Measurements from ENCODE around the gene KCNE1.

The KCNE1 gene

GRCh38 chr21:34534522-34534921, 22.5 kb upstream of the KCNE1 start:
- no peak for DNase-seq

DNA sequence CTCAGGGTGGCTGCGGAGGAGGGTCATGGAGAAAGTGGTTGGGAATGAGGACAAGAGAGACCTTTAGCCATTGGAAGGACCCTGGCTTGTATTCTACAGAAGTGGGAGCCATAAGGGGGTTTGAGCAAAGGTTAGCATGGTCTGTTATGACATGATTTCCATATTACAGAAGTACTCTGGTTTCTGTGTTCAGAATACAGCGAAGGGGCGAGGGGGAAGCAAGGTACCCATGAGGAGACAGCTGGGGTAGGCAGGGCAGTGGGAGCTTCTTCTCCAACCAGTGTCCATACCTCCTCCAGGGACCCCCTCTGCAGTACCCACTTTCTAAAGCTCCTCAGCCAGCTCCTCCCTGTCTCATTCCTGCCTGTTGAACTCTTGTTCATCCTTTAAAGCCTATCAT, 21.9 kb upstream of the KCNE1 start:
- no peak for DNase-seq

GRCh38 chr21:34531399-34531798, 19.4 kb upstream of the KCNE1 start:
- DNase-seq, result no peak

GRCh38 chr21:34530261-34530660, 18.3 kb upstream of the KCNE1 start:
- DNase-seq, result no peak

- DNase-seq, result no peak
Measured at GRCh38 chr21:34528131-34528561, 16.1 kb upstream of the KCNE1 start.

- DNase-seq, result no peak
Measured at GRCh38 chr21:34526618-34527290, 14.7 kb upstream of the KCNE1 start.

GRCh38 chr21:34526241-34526617, 14.2 kb upstream of the KCNE1 start:
- DNase-seq, result no peak

- no peak for DNase-seq
Measured at GRCh38 chr21:34524646-34525601, 12.9 kb upstream of the KCNE1 start.

GRCh38 chr21:34523019-34523555, 11.1 kb upstream of the KCNE1 start:
- DNase-seq, result no peak

DNA sequence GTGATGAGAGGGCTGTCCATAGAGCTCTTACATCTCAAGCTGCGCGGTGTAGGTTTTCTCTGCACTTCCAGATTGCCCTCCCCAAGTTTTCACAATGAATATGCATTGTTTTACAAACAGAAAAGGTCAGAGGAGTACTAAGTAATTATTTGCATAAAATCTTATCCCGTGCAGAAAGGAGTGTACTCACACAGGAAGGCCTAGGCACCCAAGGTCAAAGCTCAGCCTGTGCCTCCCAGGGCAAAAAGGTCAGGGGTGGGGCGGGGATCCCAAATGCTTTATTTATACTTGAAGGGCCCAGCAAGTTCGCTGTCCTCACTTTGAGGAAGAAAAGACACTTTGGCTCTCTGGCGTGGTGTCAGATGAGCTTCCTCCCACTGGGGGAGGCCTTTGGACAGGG, 10.3 kb upstream of the KCNE1 start:
- DNase-seq, result no peak

DNA sequence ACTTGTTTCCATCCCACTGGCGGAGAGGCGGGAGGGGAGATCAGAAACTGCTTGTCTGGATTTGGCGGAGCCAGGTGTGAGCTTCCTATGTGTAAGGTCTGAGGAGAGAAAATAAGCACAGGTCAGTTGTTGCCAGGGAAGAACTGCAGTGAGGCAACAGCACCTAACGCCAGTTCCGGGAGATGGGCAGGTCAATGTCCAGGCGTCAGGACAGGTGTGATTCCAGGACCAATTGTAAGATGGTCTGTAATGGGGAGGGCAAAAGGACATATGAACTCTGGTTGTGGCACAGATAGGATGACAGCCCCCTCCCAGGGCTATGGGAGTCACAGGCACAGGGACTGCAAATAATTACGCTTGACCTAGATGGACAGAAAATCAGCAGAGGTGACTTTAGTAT, 9.6 kb upstream of the KCNE1 start:
- DNase-seq, result no peak

DNA sequence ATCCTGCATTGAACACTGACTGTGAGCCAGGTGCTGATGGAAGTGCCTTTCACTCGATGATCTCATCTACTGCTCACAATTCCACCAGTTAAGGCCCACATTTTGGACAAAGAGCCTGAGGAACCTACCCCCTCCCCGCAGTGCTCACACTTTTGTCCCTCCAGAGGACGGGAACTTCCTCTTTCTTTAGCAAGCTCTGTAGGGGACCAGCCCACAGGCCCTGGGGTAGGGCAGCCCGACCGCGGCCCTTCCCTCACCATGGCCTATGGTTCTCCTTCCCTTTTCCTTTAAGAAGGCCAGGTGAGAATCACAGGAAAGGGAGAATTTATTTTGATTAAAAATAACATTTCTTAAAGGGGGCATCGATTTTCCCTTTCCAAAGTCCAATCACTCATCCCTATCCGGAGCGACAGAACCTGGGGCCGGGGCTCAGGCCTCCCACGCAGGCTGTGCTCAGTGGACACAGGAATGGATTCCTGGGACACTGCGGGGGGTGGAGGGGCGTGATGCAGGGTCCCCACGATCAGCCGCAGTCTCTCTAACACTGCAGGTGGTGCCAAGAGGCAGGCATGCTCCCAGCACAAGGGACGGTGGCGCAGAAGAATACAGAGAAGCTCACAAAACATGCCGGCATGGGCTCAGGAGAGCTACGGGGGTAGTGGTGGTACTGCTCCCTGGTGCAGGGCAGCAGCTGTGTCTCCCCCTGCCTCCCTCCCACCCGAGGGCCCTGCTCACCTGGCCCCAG, 8.9 kb upstream of the KCNE1 start:
- DNase-seq, result peak; percentile 41 to 74

DNA sequence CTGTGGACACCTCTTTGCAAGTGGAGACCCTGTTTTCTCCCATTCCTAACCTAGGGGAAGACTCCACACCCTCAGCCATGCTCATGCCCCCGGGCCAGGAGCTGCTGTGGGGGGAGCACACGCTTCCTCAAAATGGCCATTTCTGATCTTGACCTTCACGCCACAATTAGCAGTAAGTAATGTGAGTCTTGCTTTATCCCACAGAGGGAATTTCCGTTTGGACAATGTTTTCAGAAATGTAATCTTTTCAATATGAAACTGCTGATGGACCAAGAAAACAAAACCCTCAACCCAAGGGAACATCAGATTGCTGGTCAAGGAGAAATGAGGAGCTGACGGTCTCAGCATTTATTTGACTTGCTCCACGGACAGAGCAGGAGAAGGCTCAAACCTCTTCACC, 8.3 kb upstream of the KCNE1 start:
- DNase-seq, result no peak

- no peak for DNase-seq
Measured at GRCh38 chr21:34519694-34520093, 7.7 kb upstream of the KCNE1 start.

DNA sequence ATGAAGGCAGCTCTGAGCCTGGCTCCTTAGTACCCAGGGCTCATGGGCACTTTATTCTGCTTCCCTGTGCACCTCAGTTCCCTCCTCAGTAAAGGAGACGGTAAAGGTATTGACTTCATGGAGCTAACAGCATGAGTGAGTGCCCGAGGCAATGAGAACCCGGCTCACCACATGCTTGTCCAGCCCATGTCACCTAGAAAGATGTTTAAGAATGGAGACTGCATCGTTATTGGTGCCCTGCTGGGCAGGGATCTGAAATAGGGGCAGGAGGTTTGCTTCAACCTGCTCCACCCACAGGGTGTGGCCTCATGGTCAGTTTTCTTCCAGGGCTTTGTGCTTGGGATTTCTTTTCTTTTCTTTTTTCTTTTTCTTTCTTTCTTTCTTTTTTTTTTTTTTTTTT, 7.0 kb upstream of the KCNE1 start:
- no peak for DNase-seq

DNA sequence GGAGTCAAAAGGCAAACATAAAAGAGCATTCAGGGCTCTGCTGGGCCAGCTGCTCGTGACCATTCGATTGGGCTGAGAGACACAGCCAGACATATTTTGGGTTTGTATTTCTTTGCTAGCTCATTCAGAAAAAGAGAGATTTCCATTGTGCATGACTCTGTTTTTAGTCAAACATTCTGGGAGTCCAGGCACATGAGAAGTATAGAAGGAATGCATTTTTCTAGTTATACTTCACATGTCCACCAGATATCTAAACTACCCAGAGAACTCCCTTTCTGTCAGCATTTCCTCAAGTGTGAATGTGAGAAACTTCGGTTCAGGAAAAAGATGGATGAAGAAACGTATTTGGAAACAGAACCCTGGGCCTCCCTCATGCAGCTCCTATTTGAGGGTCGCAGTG, 6.3 kb upstream of the KCNE1 start:
- DNase-seq, result no peak

DNA sequence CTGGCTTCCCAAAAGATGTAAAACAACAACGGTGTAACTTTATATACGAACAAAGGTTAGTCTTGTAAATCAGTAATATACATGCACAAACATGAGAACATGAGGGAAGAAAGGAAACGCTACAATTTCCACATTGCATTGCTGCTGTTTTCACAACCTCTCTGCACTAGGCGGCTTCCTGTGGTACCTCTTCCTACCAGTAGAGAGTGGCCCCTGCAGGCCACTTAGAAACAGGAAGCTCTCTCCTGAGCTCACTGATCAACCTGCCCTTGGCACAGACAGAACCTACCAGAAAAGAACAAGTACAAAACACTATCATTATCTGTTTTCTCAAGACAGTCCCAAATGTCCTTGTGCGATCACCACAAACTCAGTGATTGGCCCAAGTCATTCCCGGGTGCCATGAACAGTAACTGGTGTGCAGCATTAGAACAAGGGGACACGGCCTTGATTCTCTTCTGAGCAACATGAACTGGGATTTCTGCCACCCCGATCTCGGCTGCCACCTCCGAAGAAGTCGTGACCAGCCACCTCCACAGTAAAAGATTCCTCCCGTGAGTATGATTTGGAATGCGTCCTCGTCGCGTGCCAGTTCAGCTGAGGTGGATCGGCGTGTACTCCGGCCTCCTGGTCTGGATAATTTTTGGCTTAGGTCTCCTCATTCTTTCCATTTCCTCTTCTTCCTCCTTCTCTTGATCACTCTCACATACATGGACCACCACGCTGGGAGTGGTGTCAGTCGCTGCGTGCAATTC, 5.7 kb upstream of the KCNE1 start:
- DNase-seq, result peak; percentile 76 to 82

DNA sequence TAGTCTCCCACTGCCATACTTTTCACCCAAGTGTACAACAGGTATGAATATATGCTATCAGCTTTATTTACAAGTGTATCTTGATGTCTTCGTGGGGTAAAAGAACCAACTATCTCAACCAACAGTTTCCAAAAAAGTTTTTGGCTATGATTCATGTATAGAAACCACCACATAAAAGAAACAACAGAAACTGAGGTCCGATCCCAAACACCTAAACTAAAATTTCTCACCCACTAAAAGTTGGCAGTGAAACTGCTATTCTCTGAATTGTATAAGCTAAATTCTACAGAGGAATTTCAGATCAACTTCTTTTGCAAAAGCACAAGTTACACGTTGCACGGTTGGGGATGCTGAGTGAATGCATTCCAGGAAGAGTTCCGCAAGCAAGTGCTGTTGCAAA, 5.0 kb upstream of the KCNE1 start:
- DNase-seq, result no peak

DNA sequence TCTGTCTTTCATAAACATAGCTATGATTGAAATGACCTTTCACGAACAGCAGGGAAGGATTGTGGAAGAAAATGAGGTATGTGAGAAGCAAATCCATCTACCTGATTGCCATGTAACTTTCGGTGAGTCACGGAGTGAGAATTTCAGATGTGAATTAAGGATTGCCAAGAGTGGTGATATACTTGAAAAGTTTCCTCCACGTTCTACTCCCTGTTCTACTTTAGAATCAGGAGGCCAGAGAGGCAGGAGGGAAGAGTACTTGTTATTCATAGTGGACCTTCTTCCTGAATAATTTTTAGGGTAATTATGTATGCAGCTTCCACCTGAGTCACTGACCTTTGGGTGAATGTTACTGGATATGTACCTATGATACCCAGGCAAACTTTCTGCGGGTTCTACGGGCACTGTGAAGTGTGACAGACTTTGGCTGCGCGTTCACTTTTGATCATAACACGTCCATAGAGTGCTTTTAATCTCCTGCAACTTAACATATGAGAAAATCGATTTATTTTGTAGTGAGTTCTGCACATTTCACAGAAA, 2.6 kb upstream of the KCNE1 start:
- no peak for DNase-seq

GRCh38 chr21:34513129-34513675, 1.2 kb upstream of the KCNE1 start:
- no peak for DNase-seq

- no peak for DNase-seq
Measured at GRCh38 chr21:34511181-34511580, 829 bp downstream of the KCNE1 start.

All from Kasumi-1 (cell line).